SK-N-SH (cell line): ENCODE measurements around the gene FERD3L. TPM values are rescaled to one million over a fixed set of nuclear protein-coding genes. Genes with fewer than 3 reads are reported as not detected.

Experiments
- CTCF ChIA-PET: fragments of 300-600, 350-600 bp; formaldehyde crosslinking; extraction: SDS; loops from one replicate; lab custom pipeline; 2021; lab: Yijun Ruan, JAX
- POLR2A ChIA-PET: fragments of 350-600 bp; sonication (Branson Sonifier 250); formaldehyde crosslinking; extraction: SDS; loops from one replicate; lab custom pipeline; 2020; ENCODE audit warnings: antibody characterized with exemption, inconsistent platforms; lab: Yijun Ruan, JAX
- DNase-seq: peaks from one replicate; pipeline ENCODE4 v3.0.0; 2012
- H2AFZ ChIP-seq: fragments of 200-600 bp; sonication (generic); 2 replicates; pipeline ENCODE4 v1.8.1; 2016; ENCODE audit warnings: antibody characterized with exemption, mild to moderate bottlenecking, low read depth
- H3F3A ChIP-seq: fragments of 200-600 bp; sonication (generic); replicated peaks from 2 replicates; pipeline ENCODE3; 2016; ENCODE audit warnings: antibody characterized with exemption, mild to moderate bottlenecking; ENCODE audit not compliant: insufficient read depth
- H3K27ac ChIP-seq, 2 experiments: fragments of 200-500 bp in 1 of 2; fragments of 200-600 bp in 1 of 2; sonication (Bioruptor generic) in 1 of 2; sonication (generic), shearing (Covaris generic) in 1 of 2; 2 replicates each; pipeline versions ENCODE4 v1.5.1 to v1.6.1; 2014 to 2016; ENCODE audit warnings: low read depth in 2 of 2, inconsistent platforms in 1 of 2, low read length in 1 of 2, mild to moderate bottlenecking in 1 of 2, mixed read lengths in 1 of 2
- H3K27me3 ChIP-seq: fragments of 200-600 bp; sonication (generic), shearing (Covaris generic); 2 replicates; pipeline ENCODE4 v1.6.1; 2016; ENCODE audit warnings: mixed run types; ENCODE audit not compliant: insufficient read depth
- H3K36me3 ChIP-seq, 2 experiments: fragments of 200-500 bp in 1 of 2; fragments of 200-600 bp in 1 of 2; sonication (Bioruptor generic) in 1 of 2; sonication (generic) in 1 of 2; replicated peaks in 1 of 2; 2 replicates each; pipeline versions ENCODE3 to v1.5.1; 2014 to 2016; ENCODE audit warnings: low read length in 1 of 2, mild to moderate bottlenecking in 1 of 2; ENCODE audit not compliant: insufficient read depth in 2 of 2, control insufficient read depth in 1 of 2
- H3K4me1 ChIP-seq, 2 experiments: fragments of 200-500 bp in 1 of 2; fragments of 200-600 bp in 1 of 2; sonication (Bioruptor generic) in 1 of 2; sonication (generic), shearing (Covaris generic) in 1 of 2; 2 replicates each; pipeline versions ENCODE4 v1.5.1 to v1.6.1; 2014 to 2016; ENCODE audit warnings: low read depth in 1 of 2, low read length in 1 of 2, mixed run types in 1 of 2; ENCODE audit not compliant: insufficient read depth in 2 of 2, control insufficient read depth in 1 of 2
- H3K4me2 ChIP-seq: fragments of 200-600 bp; sonication (generic), shearing (Covaris generic); 2 replicates; pipeline ENCODE4 v1.6.1; 2017; ENCODE audit warnings: mixed run types
- H3K4me3 ChIP-seq, 2 experiments: fragments of 200-500 bp in 1 of 2; fragments of 200-600 bp in 1 of 2; sonication (Bioruptor generic) in 1 of 2; sonication (generic), shearing (Covaris generic) in 1 of 2; 2 replicates each; pipeline versions ENCODE4 v1.5.1 to v1.8.1; 2014 to 2016; ENCODE audit warnings: low read depth in 2 of 2, inconsistent platforms in 1 of 2, low read length in 1 of 2, mild to moderate bottlenecking in 1 of 2, mixed read lengths in 1 of 2, moderate library complexity in 1 of 2
- H3K79me2 ChIP-seq: fragments of 200-600 bp; sonication (generic); 2 replicates; pipeline ENCODE4 v1.8.1; 2017; ENCODE audit warnings: mild to moderate bottlenecking; ENCODE audit not compliant: insufficient read depth
- H3K9ac ChIP-seq: fragments of 200-600 bp; sonication (generic); 2 replicates; pipeline ENCODE4 v1.6.1; 2017; ENCODE audit warnings: mixed run types
- H3K9me2 ChIP-seq: fragments of 200-600 bp; sonication (generic); 2 replicates; pipeline ENCODE4 v1.6.1; 2017; ENCODE audit warnings: mixed run types
- H3K9me3 ChIP-seq: fragments of 200-600 bp; sonication (generic); 2 replicates; pipeline ENCODE4 v1.6.1; 2017; ENCODE audit warnings: mixed run types, mild to moderate bottlenecking, moderate library complexity
- H4K20me1 ChIP-seq: fragments of 200-600 bp; sonication (generic); 2 replicates; pipeline ENCODE4 v1.6.1; 2017; ENCODE audit warnings: mild to moderate bottlenecking, mixed run types; ENCODE audit not compliant: insufficient read depth
- MXI1 ChIP-seq: IDR thresholded peaks from 2 replicates; pipeline ENCODE4 v1.6.1; 2012; ENCODE audit warnings: mild to moderate bottlenecking, low read depth, low read length, improper control_type of control experiment
- NFIC ChIP-seq: IDR thresholded peaks from 2 replicates; pipeline ENCODE4 v1.4.0; 2012; ENCODE audit warnings: borderline replicate concordance
- NRF1 ChIP-seq: IDR thresholded peaks from 2 replicates; pipeline ENCODE4 v1.6.1; 2012; ENCODE audit warnings: low read depth, mild to moderate bottlenecking, low read length
- POLR2AphosphoS5 ChIP-seq: IDR thresholded peaks from 2 replicates; pipeline ENCODE4 v1.6.1; 2012; ENCODE audit warnings: low read depth, low read length
- RAD21 ChIP-seq: IDR thresholded peaks from 2 replicates; pipeline ENCODE4 v1.6.1; 2012; ENCODE audit warnings: mild to moderate bottlenecking, low read length
- REST ChIP-seq: IDR thresholded peaks from 2 replicates; pipeline ENCODE4 v1.6.1; 2012; ENCODE audit warnings: mild to moderate bottlenecking, low read depth, low read length, moderate library complexity
- TCF12 ChIP-seq: IDR thresholded peaks from 2 replicates; pipeline ENCODE4 v1.4.0; 2012
- WGBS: methylation state at CpG from one replicate; pipeline ENCODE4 v1.1.6; 2017; ENCODE audit warnings: low lambda C conversion rate; 5-methylcytosine and 5-hydroxymethylcytosine counted together
- polyA plus RNA-seq, 3 experiments: library from polyadenylated mRNA; depleted of rRNA; stranded (reverse); fragments of >200 nt; gene quantifications; 2 replicates each; pipeline ENCODE4 v1.2.3, GENCODE V29; 2012

The FERD3L gene
- polyA plus RNA-seq, 1 of the 3 experiments (the other 2 are of a cell fraction), result not detected

- Histone ChIP-seq H3K36me3 (peaks cover 50 to 66% of the 10 kb centered on the region in 2 experiments), H3K4me1 (peaks cover 14 to 27% of the 10 kb centered on the region in 2 experiments; a peak in 2 of 4 replicates), H3K9me3 (no peaks in the 10 kb centered on the region), H3K4me3 (peak overlapping the region; percentile 92 to 100), H3K27me3 (no peaks in the 10 kb centered on the region), H3K4me2 (peak overlapping the region; percentile 88), H3F3A (peaks cover 50% of the 10 kb centered on the region), H3K27ac (peak overlapping the region; percentile 96 to 100), H3K9ac (peak overlapping the region; percentile 95), H2AFZ (no peak overlapping the region), H3K9me2 (no peaks in the 10 kb centered on the region), H3K79me2 (peaks cover 88% of the 10 kb centered on the region), H4K20me1 (peaks cover 30% of the 10 kb centered on the region)
- ChIA-PET CTCF (interaction anchor here (0.5 to 10.2 kb wide), 15 partner anchors 7 to 762 kb away, joined by 3 to 92 read pairs (median 5); no protein-coding TSS in a partner anchor), POLR2A (interaction anchor here (1.3 to 6.6 kb wide), 6 partner anchors 7 to 416 kb away, joined by 4 to 151 read pairs (median 8); no protein-coding TSS in a partner anchor)
- TF ChIP-seq NRF1 (no peak), POLR2AphosphoS5 (peak; percentile 29; the same call in 1 of the 2 replicates)
- no peak for DNase-seq
- WGBS, result 2% methylated on average over 2 of the region's 2 CpGs
These were observed 30.7 kb downstream of the FERD3L start for GRCh38 chr7:19114551-19114855.

GRCh38 chr7:19113855-19114550, 31.2 kb downstream of the FERD3L start:
- POLR2A ChIA-PET, result interaction anchor here (0.7 to 6.6 kb wide), 12 partner anchors 6 to 619 kb away, joined by 3 to 151 read pairs (median 6); no protein-coding TSS in a partner anchor

More at GRCh38 chr7:19113855-19114550, 31.2 kb downstream of the FERD3L start:
- WGBS, result 1% methylated on average over 3 of the region's 3 CpGs
- H3K9ac ChIP-seq, result peak overlapping the region; percentile 95
- H4K20me1 ChIP-seq, result peaks cover 30% of the 10 kb centered on the region
- no peak overlapping the region for H2AFZ ChIP-seq
- no peaks in the 10 kb centered on the region for H3K9me2 ChIP-seq
- H3K4me3 ChIP-seq, result peak overlapping the region; percentile 92 to 100
- CTCF ChIA-PET, result interaction anchor here (0.5 to 10.2 kb wide), 19 partner anchors 6 to 761 kb away, joined by 3 to 92 read pairs (median 5); no protein-coding TSS in a partner anchor
- H3K27ac ChIP-seq, result peak overlapping the region; percentile 96 to 100
- peak overlapping the region; percentile 88 for H3K4me2 ChIP-seq
- peak; percentile 65 for DNase-seq
- peaks cover 50% of the 10 kb centered on the region for H3F3A ChIP-seq
- no peaks in the 10 kb centered on the region for H3K27me3 ChIP-seq
- peaks cover 88% of the 10 kb centered on the region for H3K79me2 ChIP-seq
- TF ChIP-seq RAD21 (peak; percentile 3; the same call in 1 of the 2 replicates), TCF12 (0 out of 2 replicates have a peak, but pooled peaks have one; percentile 7), MXI1 (peak; percentile 46; the same call in 1 of the 2 replicates), REST (no peak), NFIC (0 out of 2 replicates have a peak, but pooled peaks have one; percentile 12)
- H3K36me3 ChIP-seq, result peaks cover 50 to 71% of the 10 kb centered on the region in 2 experiments
- peaks cover 17 to 27% of the 10 kb centered on the region in 2 experiments; a peak in 2 of 4 replicates for H3K4me1 ChIP-seq
- H3K9me3 ChIP-seq, result no peaks in the 10 kb centered on the region
